SK-N-SH treated with all-trans-retinoic acid at 6 μM for 48 hours (cell line): ENCODE data around the gene INPP4B.

Experiments used
- ARNTL ChIP-seq: fragments of 450-650 bp; formaldehyde crosslinking; IDR thresholded peaks from 2 replicates; pipeline ENCODE4 v1.5.0; 2020; ENCODE audit warnings: low read depth, mild to moderate bottlenecking, moderate library complexity, borderline replicate concordance
- CSDC2 ChIP-seq: fragments of 250-450 bp; sonication (Bioruptor Pico); IDR thresholded peaks from 2 replicates; pipeline ENCODE4 v1.5.0; 2020; ENCODE audit warnings: mild to moderate bottlenecking, moderate library complexity
- CSRNP3 ChIP-seq: fragments of 250-450 bp; sonication (Bioruptor Pico); IDR thresholded peaks from 2 replicates; pipeline ENCODE4 v1.5.1; 2021; ENCODE audit warnings: mild to moderate bottlenecking, moderate library complexity
- OSR1 ChIP-seq: fragments of 250-450 bp; sonication (Bioruptor Pico); IDR thresholded peaks from 2 replicates; pipeline ENCODE4 v1.8.0; 2022; ENCODE audit warnings: moderate library complexity, mild to moderate bottlenecking, inconsistent platforms
- RARB ChIP-seq: fragments of 250-450 bp; sonication (Bioruptor Pico); IDR thresholded peaks from 2 replicates; pipeline ENCODE4 v1.8.0; 2021; ENCODE audit warnings: mild to moderate bottlenecking, moderate library complexity
- TCF4 ChIP-seq: fragments of 250-450 bp; sonication (Bioruptor Pico); IDR thresholded peaks from 2 replicates; pipeline ENCODE4 v1.8.0; 2021; ENCODE audit warnings: mild to moderate bottlenecking, moderate library complexity, borderline replicate concordance
- TOX ChIP-seq: fragments of 250-450 bp; sonication (Bioruptor Pico); IDR thresholded peaks from 2 replicates; pipeline ENCODE4 v1.8.0; 2021; ENCODE audit warnings: mild to moderate bottlenecking, moderate library complexity, borderline replicate concordance
- ZFP30 ChIP-seq: fragments of 450-650 bp; formaldehyde crosslinking; IDR thresholded peaks from 2 replicates; pipeline ENCODE4 v1.5.0; 2022; ENCODE audit warnings: mild to moderate bottlenecking, moderate library complexity
- ZNF565 ChIP-seq: fragments of 450-650 bp; formaldehyde crosslinking; conservative IDR thresholded peaks from 2 replicates; pipeline ENCODE4 v1.5.0; 2020; ENCODE audit warnings: low read depth, mild to moderate bottlenecking, moderate library complexity
- ZNF70 ChIP-seq: fragments of 450-650 bp; formaldehyde crosslinking; IDR thresholded peaks from 2 replicates; pipeline ENCODE4 v1.5.0; 2020; ENCODE audit warnings: mild to moderate bottlenecking, moderate library complexity
- TF ChIP-seq, protein P1 (sequence below): fragments of 250-450 bp; sonication (Bioruptor Pico); IDR thresholded peaks from 2 replicates; pipeline ENCODE4 v1.5.1; 2020; ENCODE audit warnings: low read depth, mild to moderate bottlenecking, moderate library complexity
- TF ChIP-seq, protein P2 (sequence below): fragments of 250-450 bp; sonication (Bioruptor Pico); IDR thresholded peaks from 2 replicates; pipeline ENCODE4 v1.8.0; 2020; ENCODE audit warnings: mild to moderate bottlenecking, moderate library complexity, borderline replicate concordance

DNA sequence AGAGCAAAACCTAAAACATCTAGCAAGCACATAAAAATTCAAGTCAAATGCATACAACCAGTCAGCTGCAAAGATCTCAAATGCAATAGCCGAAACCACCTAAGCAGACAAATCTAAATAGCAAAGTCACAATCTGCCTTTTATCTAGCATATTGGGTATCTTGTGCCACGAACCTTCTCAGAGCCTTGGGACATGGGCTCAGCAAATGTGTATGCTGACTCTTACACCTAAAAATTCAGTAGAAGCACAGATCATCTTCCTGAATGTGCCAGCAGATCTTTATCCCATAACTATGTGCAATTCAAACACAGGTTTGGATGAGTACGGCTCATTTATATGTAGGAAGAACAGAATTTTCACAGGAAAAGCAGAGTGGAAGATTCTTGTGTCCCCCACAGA, 492.1 kb downstream of the INPP4B start:
- TF ChIP-seq TCF4 (CRISPR knock-in tag) (no peak), ARNTL (no peak), ZFP30 (CRISPR knock-in tag) (no peak), CSDC2 (CRISPR knock-in tag) (no peak), CSRNP3 (CRISPR knock-in tag) (no peak), ZNF70 (CRISPR knock-in tag) (no peak), TOX (CRISPR knock-in tag) (no peak), OSR1 (no peak), ZNF565 (CRISPR knock-in tag) (no peak), RARB (CRISPR knock-in tag) (no peak)
- TF ChIP-seq, protein P1, sequence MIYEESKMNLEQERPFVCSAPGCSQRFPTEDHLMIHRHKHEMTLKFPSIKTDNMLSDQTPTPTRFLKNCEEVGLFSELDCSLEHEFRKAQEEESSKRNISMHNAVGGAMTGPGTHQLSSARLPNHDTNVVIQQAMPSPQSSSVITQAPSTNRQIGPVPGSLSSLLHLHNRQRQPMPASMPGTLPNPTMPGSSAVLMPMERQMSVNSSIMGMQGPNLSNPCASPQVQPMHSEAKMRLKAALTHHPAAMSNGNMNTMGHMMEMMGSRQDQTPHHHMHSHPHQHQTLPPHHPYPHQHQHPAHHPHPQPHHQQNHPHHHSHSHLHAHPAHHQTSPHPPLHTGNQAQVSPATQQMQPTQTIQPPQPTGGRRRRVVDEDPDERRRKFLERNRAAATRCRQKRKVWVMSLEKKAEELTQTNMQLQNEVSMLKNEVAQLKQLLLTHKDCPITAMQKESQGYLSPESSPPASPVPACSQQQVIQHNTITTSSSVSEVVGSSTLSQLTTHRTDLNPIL (CRISPR knock-in tag), result no peak
- TF ChIP-seq, protein P2, sequence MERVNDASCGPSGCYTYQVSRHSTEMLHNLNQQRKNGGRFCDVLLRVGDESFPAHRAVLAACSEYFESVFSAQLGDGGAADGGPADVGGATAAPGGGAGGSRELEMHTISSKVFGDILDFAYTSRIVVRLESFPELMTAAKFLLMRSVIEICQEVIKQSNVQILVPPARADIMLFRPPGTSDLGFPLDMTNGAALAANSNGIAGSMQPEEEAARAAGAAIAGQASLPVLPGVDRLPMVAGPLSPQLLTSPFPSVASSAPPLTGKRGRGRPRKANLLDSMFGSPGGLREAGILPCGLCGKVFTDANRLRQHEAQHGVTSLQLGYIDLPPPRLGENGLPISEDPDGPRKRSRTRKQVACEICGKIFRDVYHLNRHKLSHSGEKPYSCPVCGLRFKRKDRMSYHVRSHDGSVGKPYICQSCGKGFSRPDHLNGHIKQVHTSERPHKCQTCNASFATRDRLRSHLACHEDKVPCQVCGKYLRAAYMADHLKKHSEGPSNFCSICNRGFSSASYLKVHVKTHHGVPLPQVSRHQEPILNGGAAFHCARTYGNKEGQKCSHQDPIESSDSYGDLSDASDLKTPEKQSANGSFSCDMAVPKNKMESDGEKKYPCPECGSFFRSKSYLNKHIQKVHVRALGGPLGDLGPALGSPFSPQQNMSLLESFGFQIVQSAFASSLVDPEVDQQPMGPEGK (CRISPR knock-in tag), result no peak
